ENCODE data around the gene ANKRD12.
A peak's percentile ranks its signal among the peaks of the same experiment; 100 is the strongest.
"Not testable (repeated sequence)": the region's sequence is repeated elsewhere in the genome, so short reads cannot be mapped to it uniquely, and the experiment has no call there.

ANKRD12 gene

GRCh38 chr18:9136315-9137155 is at the start of gene ANKRD12:
ANKRD12 (plus strand) TSS chr18:9136781; CDS start chr18:9182433, 45,652 bp downstream.
- DNase-seq (ENCODE audit: low read depth, low spot score), result no peak
- TF ChIP-seq POLR2AphosphoS5 (IDR thresholded peaks at IDR 0.05; ENCODE audit: borderline replicate concordance, low read depth, low read length) (peak; percentile 72), EZH2 (IDR thresholded peaks at IDR 0.05) (no peak), FOXP2 (optimal IDR thresholded peaks at IDR 0.05; ENCODE audit: control extremely low read depth, extremely low read length, insufficient read depth) (no peak)
- peaks cover 30% of the 10 kb centered on the region for H3K36me3 ChIP-seq (ENCODE audit: insufficient read depth, low read length)
- H3K27ac ChIP-seq, result peak within 1 kb of the TSS; percentile 92
- no peaks in the 10 kb centered on the region for H3K9me3 ChIP-seq (ENCODE audit: low read depth, low read length)
- H3K4me3 ChIP-seq, result peak within 1 kb of the TSS; percentile 98
- peak within 1 kb of the TSS; percentile 82 for H3K9ac ChIP-seq (ENCODE audit: insufficient read length)

DNA sequence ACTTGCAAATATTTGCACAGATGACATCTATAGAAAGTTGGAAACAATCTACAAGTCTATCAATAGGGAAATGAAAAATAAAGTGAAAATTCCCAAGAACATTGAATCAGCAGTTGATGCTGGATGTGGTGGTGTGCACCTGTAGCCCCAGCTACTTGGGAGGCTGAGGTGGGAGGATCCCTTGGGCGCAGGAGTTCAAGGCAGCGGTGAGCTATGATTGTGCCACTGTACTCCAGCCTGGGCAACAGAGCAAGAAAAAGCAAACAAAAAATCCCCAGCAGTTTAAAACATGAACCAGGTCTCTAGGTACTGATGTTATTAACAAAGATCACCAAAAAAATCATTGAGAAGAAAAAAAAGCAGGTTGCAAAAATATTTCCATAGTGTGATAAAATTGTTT is 49.4 kb upstream of the ANKRD12 start:
- TF ChIP-seq FOXP2 (optimal IDR thresholded peaks at IDR 0.05; ENCODE audit: control extremely low read depth, extremely low read length, insufficient read depth) (no peak), EZH2 (IDR thresholded peaks at IDR 0.05) (no peak), POLR2AphosphoS5 (IDR thresholded peaks at IDR 0.05; ENCODE audit: borderline replicate concordance, low read depth, low read length) (no peak)
- H3K27ac ChIP-seq, result no peak overlapping the region
- no peak for DNase-seq (ENCODE audit: low read depth, low spot score)
- no peaks in the 10 kb centered on the region for H3K9me3 ChIP-seq (ENCODE audit: low read depth, low read length)
- no peak overlapping the region for H3K9ac ChIP-seq (ENCODE audit: insufficient read length)
- no peaks in the 10 kb centered on the region for H3K36me3 ChIP-seq (ENCODE audit: insufficient read depth, low read length)
- no peak overlapping the region for H3K4me3 ChIP-seq

- Histone ChIP-seq H3K27ac (no peak overlapping the region), H3K36me3 (ENCODE audit: insufficient read depth, low read length) (no peaks in the 10 kb centered on the region), H3K9me3 (ENCODE audit: low read depth, low read length) (no peaks in the 10 kb centered on the region), H3K4me3 (no peak overlapping the region), H3K9ac (ENCODE audit: insufficient read length) (no peak overlapping the region)
- DNase-seq (ENCODE audit: low read depth, low spot score), result no peak
- no peak for TF ChIP-seq EZH2 (IDR thresholded peaks at IDR 0.05)
- no peak for TF ChIP-seq POLR2AphosphoS5 (IDR thresholded peaks at IDR 0.05; ENCODE audit: borderline replicate concordance, low read depth, low read length)
- no peak for TF ChIP-seq FOXP2 (optimal IDR thresholded peaks at IDR 0.05; ENCODE audit: control extremely low read depth, extremely low read length, insufficient read depth)
These were observed 48.3 kb upstream of the ANKRD12 start for GRCh38 chr18:9088252-9088651.

GRCh38 chr18:9088727-9089126 is 47.9 kb upstream of the ANKRD12 start:
- H3K9ac ChIP-seq (ENCODE audit: insufficient read length); H3K27ac ChIP-seq; DNase-seq (ENCODE audit: low read depth, low spot score); H3K4me3 ChIP-seq; H3K36me3 ChIP-seq (ENCODE audit: insufficient read depth, low read length); H3K9me3 ChIP-seq (ENCODE audit: low read depth, low read length): not testable (repeated sequence)

DNA sequence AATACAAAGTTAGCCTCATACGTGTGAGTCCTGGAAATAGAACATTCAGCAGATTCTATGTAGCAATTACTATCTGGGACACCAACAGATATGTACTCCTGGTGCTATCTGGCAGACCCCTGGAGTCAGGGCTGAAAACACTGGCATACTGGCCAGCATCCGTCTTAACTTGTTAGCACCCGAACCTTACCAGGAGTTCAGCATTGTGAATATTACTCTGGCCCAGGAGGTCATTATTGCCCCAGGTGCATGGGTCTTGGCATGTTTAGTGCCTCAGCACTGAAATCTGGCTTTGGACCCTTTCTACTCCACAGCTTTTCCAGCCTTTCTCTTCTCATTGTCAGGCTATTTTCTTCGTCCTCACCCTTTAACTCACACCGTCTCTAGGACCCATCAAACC is 46.0 kb upstream of the ANKRD12 start:
- Histone ChIP-seq H3K27ac (no peak overlapping the region), H3K4me3 (no peak overlapping the region), H3K36me3 (ENCODE audit: insufficient read depth, low read length) (no peaks in the 10 kb centered on the region), H3K9me3 (ENCODE audit: low read depth, low read length) (no peaks in the 10 kb centered on the region), H3K9ac (ENCODE audit: insufficient read length) (no peak overlapping the region)
- TF ChIP-seq FOXP2 (optimal IDR thresholded peaks at IDR 0.05; ENCODE audit: control extremely low read depth, extremely low read length, insufficient read depth), result no peak
- DNase-seq (ENCODE audit: low read depth, low spot score), result no peak

- H3K36me3 ChIP-seq (ENCODE audit: insufficient read depth, low read length), result no peaks in the 10 kb centered on the region
- TF ChIP-seq POLR2AphosphoS5 (IDR thresholded peaks at IDR 0.05; ENCODE audit: borderline replicate concordance, low read depth, low read length), result no peak
- TF ChIP-seq EZH2 (IDR thresholded peaks at IDR 0.05), result no peak
- no peak for TF ChIP-seq FOXP2 (optimal IDR thresholded peaks at IDR 0.05; ENCODE audit: control extremely low read depth, extremely low read length, insufficient read depth)
- DNase-seq (ENCODE audit: low read depth, low spot score), result no peak
- no peak overlapping the region for H3K4me3 ChIP-seq
- no peak overlapping the region for H3K27ac ChIP-seq
- no peak overlapping the region for H3K9ac ChIP-seq (ENCODE audit: insufficient read length)
- H3K9me3 ChIP-seq (ENCODE audit: low read depth, low read length), result no peaks in the 10 kb centered on the region
These were observed 45.5 kb upstream of the ANKRD12 start for GRCh38 chr18:9091066-9091476.

DNA sequence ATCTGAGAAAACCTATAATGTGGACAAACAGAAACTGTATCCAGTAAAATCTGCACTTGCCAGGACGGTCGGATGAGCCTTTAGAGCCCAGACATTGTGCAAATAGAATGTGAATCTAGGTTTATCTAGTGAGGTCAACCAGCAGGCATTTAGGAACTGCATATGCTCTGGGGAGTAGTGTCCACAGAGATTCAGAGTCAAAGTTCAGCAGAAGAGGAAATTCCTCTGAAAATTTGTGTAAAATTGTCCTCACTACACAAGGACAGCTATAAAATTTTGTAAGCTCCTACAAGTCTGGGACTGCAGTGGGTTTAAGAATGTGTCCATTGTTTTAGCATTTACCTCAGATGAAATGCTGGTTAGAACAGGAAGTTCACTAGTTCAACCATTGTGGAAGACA is 43.9 kb upstream of the ANKRD12 start:
- H3K36me3 ChIP-seq (ENCODE audit: insufficient read depth, low read length), result no peaks in the 10 kb centered on the region
- no peak for DNase-seq (ENCODE audit: low read depth, low spot score)
- TF ChIP-seq POLR2AphosphoS5 (IDR thresholded peaks at IDR 0.05; ENCODE audit: borderline replicate concordance, low read depth, low read length) (no peak), FOXP2 (optimal IDR thresholded peaks at IDR 0.05; ENCODE audit: control extremely low read depth, extremely low read length, insufficient read depth) (no peak), EZH2 (IDR thresholded peaks at IDR 0.05) (no peak)
- no peak overlapping the region for H3K9ac ChIP-seq (ENCODE audit: insufficient read length)
- no peak overlapping the region for H3K27ac ChIP-seq
- no peak overlapping the region for H3K4me3 ChIP-seq
- H3K9me3 ChIP-seq (ENCODE audit: low read depth, low read length), result no peaks in the 10 kb centered on the region

GRCh38 chr18:9093109-9093508 is 43.5 kb upstream of the ANKRD12 start:
- H3K9ac ChIP-seq (ENCODE audit: insufficient read length), result not testable (repeated sequence)

More at GRCh38 chr18:9093109-9093508, 43.5 kb upstream of the ANKRD12 start:
- H3K4me3 ChIP-seq; H3K27ac ChIP-seq; H3K36me3 ChIP-seq (ENCODE audit: insufficient read depth, low read length); H3K9me3 ChIP-seq (ENCODE audit: low read depth, low read length); DNase-seq (ENCODE audit: low read depth, low spot score): not testable (repeated sequence)
